ENCODE results near the gene EPHA4. TPM values are rescaled to one million over a fixed set of nuclear protein-coding genes. Genes with fewer than 3 reads are reported as not detected.

EPHA4 gene
- total RNA-seq, 1 donor from 2014 or later, result 24.0 TPM

DNA sequence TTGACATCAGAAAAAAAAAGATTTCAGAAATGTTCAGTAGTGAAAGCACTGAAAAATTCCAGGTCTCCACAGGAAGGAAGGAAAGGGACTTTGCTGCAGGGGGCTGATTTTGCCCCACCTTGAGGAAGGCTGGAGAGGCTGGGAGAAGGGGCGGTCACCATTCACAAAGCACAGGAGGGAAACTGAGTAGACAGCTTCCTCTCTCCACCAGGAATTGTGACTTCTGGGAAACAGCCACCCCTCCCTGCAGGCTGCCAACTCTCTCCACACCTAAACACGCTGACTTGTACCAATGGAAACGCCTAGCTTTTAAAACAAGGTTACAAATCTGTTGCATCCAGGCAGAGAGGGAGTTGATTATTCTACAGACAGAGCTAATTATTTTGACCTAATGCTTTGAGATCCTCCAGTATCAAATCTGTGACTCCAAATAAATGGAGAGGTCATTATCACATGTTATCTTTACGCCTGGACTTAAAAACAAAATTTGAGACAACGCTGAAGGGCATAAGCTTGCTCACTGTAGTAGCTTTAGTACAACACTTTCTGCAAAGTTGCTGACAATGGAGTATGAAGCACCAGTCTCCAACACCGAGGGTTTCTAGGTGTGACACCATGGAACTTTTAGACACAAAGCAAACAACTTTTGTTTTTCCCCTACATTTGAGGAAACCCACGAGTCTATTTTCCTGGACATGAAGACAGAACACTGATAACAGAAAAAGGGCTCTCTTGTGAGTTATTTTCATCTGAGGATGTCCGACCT, 42.7 kb downstream of the EPHA4 start:
- Histone ChIP-seq H3K4me3 (ENCODE audit: low read length in 3 of 3) (no peak overlapping the region), H3K27me3 (ENCODE audit: control insufficient read depth in 3 of 3, insufficient read depth in 3 of 3, low read length in 3 of 3) (no peaks in the 10 kb centered on the region), H3K36me3 (ENCODE audit: control insufficient read depth in 3 of 3, insufficient read depth in 3 of 3, low read length in 3 of 3) (no peaks in the 10 kb centered on the region), H3K4me1 (ENCODE audit: control insufficient read depth in 3 of 3, insufficient read depth in 3 of 3, low read length in 3 of 3) (peaks cover 0 to 13% (median 3%) of the 10 kb centered on the region in 3 donors), H3K9me3 (ENCODE audit: control insufficient read depth in 3 of 3, low read length in 3 of 3) (no peaks in the 10 kb centered on the region), H3K9ac (ENCODE audit: low read depth in 1 of 3, low read length in 3 of 3) (no peak overlapping the region), H3K27ac (ENCODE audit: low read depth, low read length) (peak overlapping the region; percentile 10)

DNA sequence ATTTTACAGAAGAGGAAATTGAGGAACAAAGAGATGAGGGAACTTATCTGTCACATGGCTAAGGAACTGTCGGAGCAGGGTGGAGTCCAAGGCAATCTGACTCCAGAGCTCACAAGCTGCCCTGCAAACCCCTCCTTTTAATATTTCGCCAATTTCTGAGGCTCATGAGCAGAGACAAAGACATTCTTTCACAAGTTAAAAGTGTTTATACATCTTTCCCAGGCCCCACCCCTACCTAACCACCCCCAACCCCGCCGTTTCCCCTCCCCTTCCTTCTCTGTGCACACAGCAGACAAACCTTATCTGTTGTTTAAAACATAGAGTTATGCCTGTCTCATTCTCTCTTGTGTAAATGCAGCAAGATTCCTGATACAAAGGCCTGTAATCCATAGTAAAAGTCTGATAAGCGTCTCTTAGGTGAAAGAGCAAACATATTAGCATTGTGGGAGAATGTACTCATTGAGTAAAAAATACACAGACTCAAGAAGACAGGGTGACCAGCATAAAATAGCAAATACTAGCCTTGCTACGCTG, 44.3 kb downstream of the EPHA4 start:
- Histone ChIP-seq H3K9ac (ENCODE audit: low read depth in 1 of 3, low read length in 3 of 3) (no peak overlapping the region), H3K27me3 (ENCODE audit: control insufficient read depth in 3 of 3, insufficient read depth in 3 of 3, low read length in 3 of 3) (no peaks in the 10 kb centered on the region), H3K36me3 (ENCODE audit: control insufficient read depth in 3 of 3, insufficient read depth in 3 of 3, low read length in 3 of 3) (no peaks in the 10 kb centered on the region), H3K9me3 (ENCODE audit: control insufficient read depth in 3 of 3, low read length in 3 of 3) (no peaks in the 10 kb centered on the region), H3K4me3 (ENCODE audit: low read length in 3 of 3) (no peak overlapping the region), H3K27ac (ENCODE audit: low read depth, low read length) (no peak overlapping the region), H3K4me1 (ENCODE audit: control insufficient read depth in 3 of 3, insufficient read depth in 3 of 3, low read length in 3 of 3) (peaks cover 0 to 13% (median 3%) of the 10 kb centered on the region in 3 donors)

- no peak overlapping the region for H3K4me3 ChIP-seq (ENCODE audit: low read length in 3 of 3)
- no peak overlapping the region for H3K27ac ChIP-seq (ENCODE audit: low read depth, low read length)
- H3K36me3 ChIP-seq (ENCODE audit: control insufficient read depth in 3 of 3, insufficient read depth in 3 of 3, low read length in 3 of 3), result no peaks in the 10 kb centered on the region
- H3K9ac ChIP-seq (ENCODE audit: low read depth in 1 of 3, low read length in 3 of 3), result no peak overlapping the region
- no peaks in the 10 kb centered on the region for H3K9me3 ChIP-seq (ENCODE audit: control insufficient read depth in 3 of 3, low read length in 3 of 3)
- H3K27me3 ChIP-seq (ENCODE audit: control insufficient read depth in 3 of 3, insufficient read depth in 3 of 3, low read length in 3 of 3), result no peaks in the 10 kb centered on the region
- H3K4me1 ChIP-seq (ENCODE audit: control insufficient read depth in 3 of 3, insufficient read depth in 3 of 3, low read length in 3 of 3), result peaks cover 0 to 3% (median 0%) of the 10 kb centered on the region in 3 donors
Measured at GRCh38 chr2:221524158-221524557, 47.9 kb downstream of the EPHA4 start.

GRCh38 chr2:221521233-221521845, 50.8 kb downstream of the EPHA4 start:
- Histone ChIP-seq H3K4me3 (ENCODE audit: low read length in 3 of 3) (no peak overlapping the region), H3K36me3 (ENCODE audit: control insufficient read depth in 3 of 3, insufficient read depth in 3 of 3, low read length in 3 of 3) (no peaks in the 10 kb centered on the region), H3K4me1 (ENCODE audit: control insufficient read depth in 3 of 3, insufficient read depth in 3 of 3, low read length in 3 of 3) (peaks cover 7 to 15% (median 15%) of the 10 kb centered on the region in 3 donors), H3K9ac (ENCODE audit: low read depth in 1 of 3, low read length in 3 of 3) (no peak overlapping the region), H3K9me3 (ENCODE audit: control insufficient read depth in 3 of 3, low read length in 3 of 3) (no peaks in the 10 kb centered on the region), H3K27me3 (ENCODE audit: control insufficient read depth in 3 of 3, insufficient read depth in 3 of 3, low read length in 3 of 3) (no peaks in the 10 kb centered on the region), H3K27ac (ENCODE audit: low read depth, low read length) (no peak overlapping the region)

DNA sequence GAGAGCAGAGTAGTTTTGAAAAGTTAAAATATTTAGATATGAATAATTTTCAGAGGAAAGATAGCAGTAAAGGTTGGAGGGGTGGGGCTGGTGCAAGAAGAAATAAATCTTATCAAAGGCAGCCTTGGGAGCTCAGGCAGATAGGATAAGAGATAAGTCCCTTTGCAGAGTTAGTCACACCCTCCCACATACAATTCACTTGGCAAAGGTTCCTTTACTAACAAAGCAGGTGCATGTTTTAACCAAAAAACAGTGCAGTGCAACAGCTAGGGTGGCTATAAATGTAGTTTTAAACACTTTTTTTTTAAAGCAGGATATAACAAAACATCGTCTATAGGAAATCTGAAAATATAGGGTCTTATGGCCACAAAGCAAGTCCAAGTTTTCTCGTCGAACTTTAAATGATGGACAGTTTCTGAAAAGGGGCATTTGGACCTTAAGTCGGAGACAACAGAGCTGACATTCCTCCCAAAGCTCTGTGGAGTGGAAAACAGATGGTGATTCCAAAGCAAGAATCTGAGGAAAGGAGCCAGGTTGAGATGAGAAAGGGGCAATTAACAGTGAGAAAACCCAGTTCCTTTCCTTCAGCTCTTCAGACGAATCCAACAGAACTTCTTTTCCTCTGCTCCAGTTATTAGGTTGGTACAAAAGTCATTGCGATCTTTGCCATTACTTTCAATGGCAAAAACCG, 53.0 kb downstream of the EPHA4 start:
- H3K27ac ChIP-seq (ENCODE audit: low read depth, low read length), result no peak overlapping the region
- H3K9ac ChIP-seq (ENCODE audit: low read depth in 1 of 3, low read length in 3 of 3), result no peak overlapping the region

DNA sequence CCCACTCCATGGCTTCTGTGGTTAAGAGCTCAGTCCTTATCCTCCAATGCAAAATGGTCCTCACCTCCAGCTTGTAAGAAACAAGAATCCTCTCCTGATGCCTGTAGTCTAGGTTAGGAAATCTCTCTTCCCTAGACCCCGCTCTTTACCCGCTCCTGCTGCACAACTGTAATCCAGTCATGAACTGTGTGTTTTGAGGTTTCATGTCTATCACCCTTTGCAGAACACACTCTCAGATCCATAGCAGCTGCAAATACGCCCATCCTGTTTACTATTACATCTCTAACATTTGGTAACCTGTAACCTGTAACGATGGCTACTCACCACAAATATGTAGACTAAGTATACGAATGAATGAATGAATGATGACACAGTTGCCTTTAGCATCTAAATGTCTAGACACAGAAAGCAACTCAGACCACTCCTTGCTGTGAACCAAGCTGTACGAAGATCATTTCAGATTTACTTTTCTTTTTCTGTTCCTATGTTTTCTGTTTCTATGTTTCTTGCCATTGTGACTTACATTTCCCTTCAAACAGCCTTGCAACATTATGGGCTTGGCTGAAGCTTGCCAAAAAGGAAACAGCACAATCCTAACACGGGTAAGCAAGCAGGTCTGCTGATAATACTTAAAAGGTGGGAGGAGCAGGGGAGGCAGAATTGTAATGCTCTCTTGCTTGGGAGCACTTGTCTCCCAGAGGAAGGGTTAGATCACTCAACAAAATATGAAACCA, 53.7 kb downstream of the EPHA4 start:
- H3K27me3 ChIP-seq (ENCODE audit: control insufficient read depth in 3 of 3, insufficient read depth in 3 of 3, low read length in 3 of 3), result no peaks in the 10 kb centered on the region
- H3K9ac ChIP-seq (ENCODE audit: low read depth in 1 of 3, low read length in 3 of 3), result no peak overlapping the region
- no peak overlapping the region for H3K4me3 ChIP-seq (ENCODE audit: low read length in 3 of 3)
- no peaks in the 10 kb centered on the region for H3K9me3 ChIP-seq (ENCODE audit: control insufficient read depth in 3 of 3, low read length in 3 of 3)
- H3K27ac ChIP-seq (ENCODE audit: low read depth, low read length), result no peak overlapping the region
- no peaks in the 10 kb centered on the region for H3K36me3 ChIP-seq (ENCODE audit: control insufficient read depth in 3 of 3, insufficient read depth in 3 of 3, low read length in 3 of 3)
- peaks cover 7 to 15% (median 15%) of the 10 kb centered on the region in 3 donors for H3K4me1 ChIP-seq (ENCODE audit: control insufficient read depth in 3 of 3, insufficient read depth in 3 of 3, low read length in 3 of 3)

More for the DNA sequence above, 53.0 kb downstream of the EPHA4 start:
- Histone ChIP-seq H3K4me1 (ENCODE audit: control insufficient read depth in 3 of 3, insufficient read depth in 3 of 3, low read length in 3 of 3) (peaks cover 7 to 15% (median 15%) of the 10 kb centered on the region in 3 donors), H3K4me3 (ENCODE audit: low read length in 3 of 3) (no peak overlapping the region), H3K36me3 (ENCODE audit: control insufficient read depth in 3 of 3, insufficient read depth in 3 of 3, low read length in 3 of 3) (no peaks in the 10 kb centered on the region), H3K9me3 (ENCODE audit: control insufficient read depth in 3 of 3, low read length in 3 of 3) (no peaks in the 10 kb centered on the region), H3K27me3 (ENCODE audit: control insufficient read depth in 3 of 3, insufficient read depth in 3 of 3, low read length in 3 of 3) (no peaks in the 10 kb centered on the region)

DNA sequence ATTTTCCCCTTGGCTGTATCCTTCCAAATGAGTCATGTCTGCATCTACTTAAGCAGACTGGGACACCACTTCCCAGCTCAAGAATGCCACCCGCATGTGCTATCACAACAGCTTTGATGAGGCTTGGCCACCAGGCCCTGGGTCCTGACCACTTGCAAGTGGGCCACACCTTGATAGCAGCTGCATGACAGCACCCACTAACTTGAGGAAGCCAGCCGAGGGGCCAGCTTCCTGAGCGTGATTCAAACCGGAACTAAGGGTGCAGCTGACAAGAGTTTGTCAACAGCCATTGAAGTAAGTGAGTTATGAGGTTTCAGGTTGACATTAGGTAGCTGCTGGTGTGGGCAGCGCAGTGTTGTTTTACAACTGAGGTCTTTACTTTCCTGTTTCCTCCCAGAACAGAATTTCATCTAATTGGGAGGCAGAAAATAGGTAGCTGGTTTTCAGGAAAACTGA, 54.4 kb downstream of the EPHA4 start:
- Histone ChIP-seq H3K36me3 (ENCODE audit: control insufficient read depth in 3 of 3, insufficient read depth in 3 of 3, low read length in 3 of 3) (no peaks in the 10 kb centered on the region), H3K27me3 (ENCODE audit: control insufficient read depth in 3 of 3, insufficient read depth in 3 of 3, low read length in 3 of 3) (no peaks in the 10 kb centered on the region), H3K4me3 (ENCODE audit: low read length in 3 of 3) (no peak overlapping the region), H3K4me1 (ENCODE audit: control insufficient read depth in 3 of 3, insufficient read depth in 3 of 3, low read length in 3 of 3) (peaks cover 7 to 15% (median 15%) of the 10 kb centered on the region in 3 donors), H3K27ac (ENCODE audit: low read depth, low read length) (no peak overlapping the region), H3K9ac (ENCODE audit: low read depth in 1 of 3, low read length in 3 of 3) (no peak overlapping the region), H3K9me3 (ENCODE audit: control insufficient read depth in 3 of 3, low read length in 3 of 3) (no peaks in the 10 kb centered on the region)

DNA sequence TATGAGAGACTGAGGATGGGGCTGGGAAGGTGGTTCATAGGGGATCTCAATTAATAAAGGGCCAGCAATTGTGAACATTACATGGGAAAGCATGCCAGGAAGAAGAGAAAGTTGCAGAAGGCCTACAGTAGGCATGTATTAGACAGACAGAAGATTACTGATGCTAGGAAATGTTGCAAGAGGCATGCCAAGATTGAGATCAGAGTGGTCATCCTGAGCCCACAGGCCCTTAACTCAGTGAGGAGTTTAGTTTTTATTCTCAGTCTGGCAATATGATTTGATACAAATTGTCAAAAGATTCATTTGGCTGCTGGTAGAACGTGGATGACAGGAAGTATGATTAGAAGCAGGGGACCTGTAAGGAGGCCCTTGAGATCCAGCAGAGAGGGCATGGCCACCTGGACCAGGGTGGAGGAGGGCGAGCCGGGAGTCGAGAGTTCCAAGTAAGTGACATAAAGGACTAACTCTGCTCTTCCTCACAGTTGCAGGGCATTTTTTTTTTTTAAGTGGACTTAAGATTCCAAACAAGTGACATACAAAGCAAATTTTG, 54.9 kb downstream of the EPHA4 start:
- no peaks in the 10 kb centered on the region for H3K9me3 ChIP-seq (ENCODE audit: control insufficient read depth in 3 of 3, low read length in 3 of 3)
- H3K27me3 ChIP-seq (ENCODE audit: control insufficient read depth in 3 of 3, insufficient read depth in 3 of 3, low read length in 3 of 3), result no peaks in the 10 kb centered on the region
- no peak overlapping the region for H3K9ac ChIP-seq (ENCODE audit: low read depth in 1 of 3, low read length in 3 of 3)
- H3K4me1 ChIP-seq (ENCODE audit: control insufficient read depth in 3 of 3, insufficient read depth in 3 of 3, low read length in 3 of 3), result peaks cover 7 to 15% (median 15%) of the 10 kb centered on the region in 3 donors
- H3K36me3 ChIP-seq (ENCODE audit: control insufficient read depth in 3 of 3, insufficient read depth in 3 of 3, low read length in 3 of 3), result no peaks in the 10 kb centered on the region
- no peak overlapping the region for H3K27ac ChIP-seq (ENCODE audit: low read depth, low read length)
- no peak overlapping the region for H3K4me3 ChIP-seq (ENCODE audit: low read length in 3 of 3)

DNA sequence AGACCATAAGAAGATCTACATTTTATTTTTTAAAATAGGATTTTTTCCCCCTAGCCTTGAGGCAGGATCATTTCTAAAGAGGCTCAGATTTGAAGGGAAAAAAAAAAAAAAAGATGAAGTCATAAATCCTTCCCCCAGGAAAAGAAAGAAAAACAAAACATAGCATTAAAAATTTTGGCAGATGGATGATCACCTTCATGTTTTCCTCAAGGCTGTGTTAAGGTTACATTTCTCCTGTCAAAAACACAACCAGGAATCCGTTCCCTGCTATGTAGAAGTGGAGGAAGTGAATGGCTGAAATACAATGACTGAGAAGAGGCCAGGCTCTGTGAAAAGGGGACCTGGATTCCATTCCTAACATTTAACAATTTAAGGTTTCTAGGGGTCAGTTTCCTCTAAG, 56.2 kb downstream of the EPHA4 start:
- H3K4me3 ChIP-seq (ENCODE audit: low read length in 3 of 3), result no peak overlapping the region
- no peaks in the 10 kb centered on the region for H3K9me3 ChIP-seq (ENCODE audit: control insufficient read depth in 3 of 3, low read length in 3 of 3)
- H3K27me3 ChIP-seq (ENCODE audit: control insufficient read depth in 3 of 3, insufficient read depth in 3 of 3, low read length in 3 of 3), result no peaks in the 10 kb centered on the region
- H3K9ac ChIP-seq (ENCODE audit: low read depth in 1 of 3, low read length in 3 of 3), result no peak overlapping the region
- H3K27ac ChIP-seq (ENCODE audit: low read depth, low read length), result no peak overlapping the region
- peaks cover 7 to 15% (median 15%) of the 10 kb centered on the region in 3 donors for H3K4me1 ChIP-seq (ENCODE audit: control insufficient read depth in 3 of 3, insufficient read depth in 3 of 3, low read length in 3 of 3)
- no peaks in the 10 kb centered on the region for H3K36me3 ChIP-seq (ENCODE audit: control insufficient read depth in 3 of 3, insufficient read depth in 3 of 3, low read length in 3 of 3)

All from skeletal muscle tissue (tissue), 4 donors.